ENCODE results near the gene LILRB3. TPM values are rescaled to one million over a fixed set of nuclear protein-coding genes. Genes with fewer than 3 reads are reported as not detected.
"Not testable (repeated sequence)": the region's sequence is repeated elsewhere in the genome, so short reads cannot be mapped to it uniquely, and the experiment has no call there.

The LILRB3 gene
- total RNA-seq, 1 donor from 2014 or later, result not detected

GRCh38 chr19:54231077-54231931 lies 8.5 kb upstream of the LILRB3 start:
- Mint-ChIP-seq H3K36me3 (no peaks in the 10 kb centered on the region), H3K4me3 (no peak overlapping the region), H3K27ac (no peak overlapping the region), H3K27me3 (ENCODE audit: low read depth) (peaks cover 60% of the 10 kb centered on the region), H3K9me3 (peaks cover 18% of the 10 kb centered on the region), H3K4me1 (no peaks in the 10 kb centered on the region)
- TF ChIP-seq CTCF (IDR thresholded peaks at IDR 0.05; ENCODE audit: unreplicated experiment), result peak; percentile 93
- peak; percentile 76 to 94 for DNase-seq (ENCODE audit: low spot score in 2 of 2, unreplicated experiment in 2 of 2)

- Mint-ChIP-seq H3K36me3 (no peaks in the 10 kb centered on the region), H3K27ac (no peak overlapping the region), H3K4me1 (no peaks in the 10 kb centered on the region), H3K4me3 (no peak overlapping the region), H3K27me3 (ENCODE audit: low read depth) (peaks cover 51% of the 10 kb centered on the region), H3K9me3 (peaks cover 17% of the 10 kb centered on the region)
- no peak for DNase-seq (ENCODE audit: low spot score in 2 of 2, unreplicated experiment in 2 of 2)
- no peak for TF ChIP-seq CTCF (IDR thresholded peaks at IDR 0.05; ENCODE audit: unreplicated experiment)
These were observed 7.2 kb upstream of the LILRB3 start for GRCh38 chr19:54230031-54230430.

GRCh38 chr19:54229146-54229545 lies 6.3 kb upstream of the LILRB3 start:
- H3K4me3 Mint-ChIP-seq, result no peak overlapping the region
- no peak for TF ChIP-seq CTCF (IDR thresholded peaks at IDR 0.05; ENCODE audit: unreplicated experiment)
- H3K4me1 Mint-ChIP-seq, result no peaks in the 10 kb centered on the region
- H3K27me3 Mint-ChIP-seq (ENCODE audit: low read depth), result peaks cover 46% of the 10 kb centered on the region
- H3K27ac Mint-ChIP-seq, result no peak overlapping the region
- no peak for DNase-seq (ENCODE audit: low spot score in 2 of 2, unreplicated experiment in 2 of 2)
- H3K9me3 Mint-ChIP-seq, result peaks cover 11% of the 10 kb centered on the region
- no peaks in the 10 kb centered on the region for H3K36me3 Mint-ChIP-seq

GRCh38 chr19:54224619-54225018 lies 1.8 kb upstream of the LILRB3 start:
- H3K9me3 Mint-ChIP-seq; DNase-seq (ENCODE audit: low spot score in 2 of 2, unreplicated experiment in 2 of 2): not testable (repeated sequence)
- peaks cover 28% of the 10 kb centered on the region for H3K27me3 Mint-ChIP-seq (ENCODE audit: low read depth)

GRCh38 chr19:54223937-54224281 lies 1.1 kb upstream of the LILRB3 start:
- Mint-ChIP-seq H3K27me3 (ENCODE audit: low read depth) (peaks cover 24% of the 10 kb centered on the region), H3K4me1 (peaks cover 11% of the 10 kb centered on the region)
- not testable (repeated sequence) for H3K9me3 Mint-ChIP-seq; DNase-seq (ENCODE audit: low spot score in 2 of 2, unreplicated experiment in 2 of 2); H3K4me3 Mint-ChIP-seq; H3K36me3 Mint-ChIP-seq; H3K27ac Mint-ChIP-seq

More at GRCh38 chr19:54224619-54225018, 1.8 kb upstream of the LILRB3 start:
- H3K27ac Mint-ChIP-seq, H3K4me3 Mint-ChIP-seq, H3K36me3 Mint-ChIP-seq: not testable (repeated sequence)
- H3K4me1 Mint-ChIP-seq, result peaks cover 11% of the 10 kb centered on the region

GRCh38 chr19:54223277-54223936 lies 600 bp upstream of the LILRB3 start:
- DNase-seq (ENCODE audit: low spot score in 2 of 2, unreplicated experiment in 2 of 2); H3K9me3 Mint-ChIP-seq; H3K36me3 Mint-ChIP-seq; H3K4me3 Mint-ChIP-seq: not testable (repeated sequence)
- Mint-ChIP-seq H3K27me3 (ENCODE audit: low read depth) (peaks cover 22% of the 10 kb centered on the region), H3K4me1 (peaks cover 11% of the 10 kb centered on the region), H3K27ac (peak overlapping the region; percentile 5)

GRCh38 chr19:54221947-54222346 lies 860 bp downstream of the LILRB3 start:
- DNase-seq (ENCODE audit: low spot score in 2 of 2, unreplicated experiment in 2 of 2); H3K36me3 Mint-ChIP-seq; H3K9me3 Mint-ChIP-seq; H3K27ac Mint-ChIP-seq; H3K4me3 Mint-ChIP-seq: not testable (repeated sequence)
- Mint-ChIP-seq H3K27me3 (ENCODE audit: low read depth) (peaks cover 16% of the 10 kb centered on the region), H3K4me1 (peaks cover 11% of the 10 kb centered on the region)

- not testable (repeated sequence) for H3K27ac Mint-ChIP-seq; H3K4me3 Mint-ChIP-seq; DNase-seq (ENCODE audit: low spot score in 2 of 2, unreplicated experiment in 2 of 2); H3K9me3 Mint-ChIP-seq; H3K36me3 Mint-ChIP-seq
- H3K4me1 Mint-ChIP-seq, result peaks cover 11% of the 10 kb centered on the region
- H3K27me3 Mint-ChIP-seq (ENCODE audit: low read depth), result peaks cover 12% of the 10 kb centered on the region
These were observed 3.1 kb downstream of the LILRB3 start for GRCh38 chr19:54219702-54220101.
